IPS-18c (cell line): ENCODE data around the gene TDP1.

ENCODE experiments used
- H3K4me3 ChIP-seq: 2 replicates; pipeline ENCODE4 v1.7.0; 2013; ENCODE audit warnings: low read depth, mild to moderate bottlenecking, low read length, moderate library complexity; ENCODE audit not compliant: insufficient read depth
- H3K9me3 ChIP-seq: one replicate; pipeline ENCODE4 v1.6.1; 2013; ENCODE audit warnings: mild to moderate bottlenecking, low read length, moderate library complexity; ENCODE audit not compliant: control insufficient read depth, insufficient read depth

Gene TDP1

GRCh38 chr14:89965839-89966238 is 10.1 kb downstream of the TDP1 start:
- H3K9me3 ChIP-seq: no peaks in the 10 kb centered on the region
- H3K4me3 ChIP-seq: no peak overlapping the region

DNA sequence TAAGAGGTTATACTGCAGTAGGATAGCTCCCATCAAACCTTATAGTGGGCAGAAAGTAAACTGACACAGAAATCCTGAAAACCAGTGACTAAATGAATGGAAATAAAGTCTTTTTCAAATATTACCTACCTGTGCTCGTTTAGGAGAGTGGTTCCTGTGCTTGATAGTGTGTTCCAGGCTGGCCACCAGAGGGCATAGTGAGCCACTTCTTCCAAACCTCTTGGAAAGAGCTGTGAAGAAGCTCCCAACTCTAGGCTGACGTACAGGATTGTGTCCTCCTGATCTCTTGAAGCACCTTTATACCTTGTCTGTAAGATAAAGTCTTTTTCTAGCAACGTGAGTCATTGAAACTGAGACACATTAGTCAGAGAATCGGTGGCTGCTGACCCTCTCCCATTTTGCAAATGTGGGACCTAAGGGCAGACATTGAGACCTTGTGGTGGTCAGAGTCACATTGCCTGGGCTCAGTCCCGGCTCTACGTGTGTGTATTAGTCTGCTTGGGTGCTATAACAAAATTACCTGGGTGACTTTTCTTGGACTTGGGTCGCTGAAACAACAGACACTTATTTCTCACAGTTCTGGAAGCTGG is 17.6 kb downstream of the TDP1 start:
- no peak overlapping the region for H3K4me3 ChIP-seq
- no peaks in the 10 kb centered on the region for H3K9me3 ChIP-seq

DNA sequence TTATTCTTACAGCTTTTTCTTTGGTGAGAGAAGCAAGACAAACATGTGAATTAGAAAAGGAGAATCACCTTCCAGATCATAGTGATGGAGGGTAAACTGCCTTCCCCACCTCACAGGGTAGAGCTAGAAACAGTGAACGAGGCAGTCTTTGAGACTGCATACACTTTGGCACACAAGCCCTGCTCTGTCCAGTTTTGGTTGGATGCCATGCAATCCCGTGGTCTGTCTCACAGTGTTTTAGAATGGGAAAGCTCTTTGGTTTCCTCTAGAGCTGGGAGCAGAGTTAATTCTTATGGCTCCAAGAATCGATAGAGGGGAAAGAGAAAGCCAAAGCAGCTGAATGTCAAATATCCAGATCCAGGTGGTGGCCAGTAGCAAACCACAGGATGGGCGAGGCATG is 21.9 kb downstream of the TDP1 start:
- Histone ChIP-seq H3K9me3 (no peaks in the 10 kb centered on the region), H3K4me3 (no peak overlapping the region)

GRCh38 chr14:89978656-89979055 is 22.9 kb downstream of the TDP1 start:
- H3K4me3 ChIP-seq: no peak overlapping the region
- no peaks in the 10 kb centered on the region for H3K9me3 ChIP-seq

- no peak overlapping the region for H3K4me3 ChIP-seq
Observed at GRCh38 chr14:89983375-89983774, 27.6 kb downstream of the TDP1 start.

GRCh38 chr14:89986462-89987160 is 30.9 kb downstream of the TDP1 start:
- Histone ChIP-seq H3K9me3 (no peaks in the 10 kb centered on the region), H3K4me3 (no peak overlapping the region)

More at GRCh38 chr14:89983375-89983774, 27.6 kb downstream of the TDP1 start:
- H3K9me3 ChIP-seq: no peaks in the 10 kb centered on the region

GRCh38 chr14:89987161-89987475 is 31.4 kb downstream of the TDP1 start:
- Histone ChIP-seq H3K9me3 (no peaks in the 10 kb centered on the region), H3K4me3 (no peak overlapping the region)

DNA sequence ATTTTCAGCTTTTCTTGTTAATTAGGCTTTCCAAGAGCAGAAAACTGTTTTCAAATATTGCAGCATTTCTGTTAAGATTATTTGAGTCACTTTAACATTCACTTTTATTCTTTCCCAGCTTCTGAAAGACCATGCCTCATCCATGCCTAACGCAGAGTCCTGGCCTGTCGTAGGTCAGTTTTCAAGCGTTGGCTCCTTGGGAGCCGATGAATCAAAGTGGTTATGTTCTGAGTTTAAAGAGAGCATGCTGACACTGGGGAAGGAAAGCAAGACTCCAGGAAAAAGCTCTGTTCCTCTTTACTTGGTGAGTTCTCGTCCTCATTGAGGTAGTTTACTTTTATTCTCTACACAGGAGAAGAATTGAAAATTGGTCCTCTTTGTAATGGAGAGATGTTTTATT is 33.1 kb downstream of the TDP1 start:
- H3K4me3 ChIP-seq: no peak overlapping the region
- no peaks in the 10 kb centered on the region for H3K9me3 ChIP-seq

GRCh38 chr14:89990218-89990617 is 34.5 kb downstream of the TDP1 start:
- no peaks in the 10 kb centered on the region for H3K9me3 ChIP-seq
- H3K4me3 ChIP-seq: no peak overlapping the region

DNA sequence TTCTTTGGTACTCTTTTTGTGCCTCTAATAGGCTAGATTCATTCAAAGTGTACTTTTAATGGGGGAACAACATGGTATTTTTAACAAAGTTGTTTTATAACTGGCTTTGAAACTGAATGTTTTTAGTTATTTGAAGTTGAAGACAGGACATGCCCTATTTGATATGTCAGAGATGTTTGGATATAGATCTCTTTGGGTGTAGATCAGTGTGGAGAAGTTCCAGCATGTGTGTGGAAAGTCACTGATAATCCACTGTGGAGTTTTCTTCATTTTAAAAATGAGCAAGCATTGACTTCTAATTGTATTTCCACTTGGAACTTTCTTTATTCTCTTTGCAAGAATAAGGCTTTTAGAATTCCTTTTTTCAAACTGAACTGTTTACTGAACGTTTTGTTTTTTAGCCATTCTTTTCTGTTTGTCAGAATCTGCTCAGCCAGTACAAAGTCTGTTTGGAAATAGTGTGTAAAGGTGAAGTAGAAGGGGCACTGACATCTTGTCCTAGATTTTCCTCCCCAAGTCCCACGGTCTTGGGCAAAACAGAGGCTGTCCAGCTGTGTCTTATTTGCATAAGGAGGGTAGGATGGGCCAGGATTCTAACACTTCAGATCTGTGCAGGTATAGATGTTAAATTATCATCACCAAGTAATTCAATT is 35.0 kb downstream of the TDP1 start:
- Histone ChIP-seq H3K4me3 (no peak overlapping the region), H3K9me3 (no peaks in the 10 kb centered on the region)

DNA sequence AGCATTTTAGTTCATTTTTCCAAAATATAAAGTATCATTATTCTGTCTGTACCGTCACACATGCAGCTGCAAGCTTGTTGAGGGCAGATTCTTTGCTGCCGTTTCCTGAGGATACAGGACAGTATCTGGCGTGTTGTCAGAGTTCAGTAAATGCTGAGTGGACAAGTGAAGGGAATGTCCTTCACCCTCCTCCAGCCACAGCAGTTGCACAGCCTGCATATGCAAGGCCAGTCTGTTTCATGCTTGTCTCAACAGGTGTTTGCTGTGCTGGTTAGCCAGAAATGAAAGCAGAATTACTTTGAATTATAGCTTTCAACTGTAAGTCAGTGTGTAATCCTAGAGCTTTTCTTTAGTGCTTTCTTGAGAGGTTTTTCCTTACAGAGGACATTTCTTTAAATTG is 36.5 kb downstream of the TDP1 start:
- Histone ChIP-seq H3K9me3 (no peaks in the 10 kb centered on the region), H3K4me3 (no peak overlapping the region)

DNA sequence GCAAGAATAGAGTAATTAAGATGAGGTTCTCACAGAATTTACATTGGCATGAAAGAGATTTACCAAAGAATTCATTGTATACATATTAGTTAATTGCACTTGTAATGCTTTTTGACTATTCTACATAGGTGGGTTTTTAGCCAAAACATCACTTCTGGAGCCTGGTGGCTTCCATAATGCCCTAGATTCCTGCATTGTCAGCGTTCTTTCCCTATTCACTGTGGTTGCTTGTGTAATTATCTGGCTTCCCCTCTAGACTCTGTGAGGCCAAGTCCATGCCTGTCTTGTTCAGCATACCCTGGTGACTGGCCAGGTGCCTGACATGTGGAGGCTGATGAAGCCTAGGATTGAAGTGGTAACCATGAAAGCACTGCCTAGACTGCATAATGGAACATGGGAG is 41.2 kb downstream of the TDP1 start:
- no peak overlapping the region for H3K4me3 ChIP-seq
- H3K9me3 ChIP-seq: no peaks in the 10 kb centered on the region

GRCh38 chr14:90000935-90001334 is 45.2 kb downstream of the TDP1 start:
- H3K4me3 ChIP-seq: no peak overlapping the region
- no peaks in the 10 kb centered on the region for H3K9me3 ChIP-seq

GRCh38 chr14:90003526-90004307 is 48.0 kb downstream of the TDP1 start:
- no peak overlapping the region for H3K4me3 ChIP-seq

DNA sequence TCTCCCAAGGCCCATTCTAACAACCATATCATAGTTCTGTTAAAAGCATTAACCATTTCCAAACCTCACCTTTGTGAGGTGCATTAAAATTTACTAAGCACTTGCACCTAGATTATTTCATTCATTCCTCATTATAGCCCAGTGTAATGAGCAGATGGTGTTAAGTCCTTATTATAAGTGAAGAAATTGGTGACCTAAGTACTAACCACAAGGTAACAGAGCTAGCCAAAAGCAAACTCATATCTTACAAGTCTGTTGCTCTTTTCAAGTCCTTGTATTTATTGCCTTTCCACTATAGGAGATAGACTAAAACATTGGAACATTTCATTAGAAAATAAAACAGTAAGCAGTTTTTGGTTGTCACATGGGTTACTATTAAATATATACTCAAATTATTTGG is 49.7 kb downstream of the TDP1 start:
- Histone ChIP-seq H3K9me3 (no peaks in the 10 kb centered on the region), H3K4me3 (no peak overlapping the region)

More at GRCh38 chr14:90003526-90004307, 48.0 kb downstream of the TDP1 start:
- H3K9me3 ChIP-seq: no peaks in the 10 kb centered on the region

DNA sequence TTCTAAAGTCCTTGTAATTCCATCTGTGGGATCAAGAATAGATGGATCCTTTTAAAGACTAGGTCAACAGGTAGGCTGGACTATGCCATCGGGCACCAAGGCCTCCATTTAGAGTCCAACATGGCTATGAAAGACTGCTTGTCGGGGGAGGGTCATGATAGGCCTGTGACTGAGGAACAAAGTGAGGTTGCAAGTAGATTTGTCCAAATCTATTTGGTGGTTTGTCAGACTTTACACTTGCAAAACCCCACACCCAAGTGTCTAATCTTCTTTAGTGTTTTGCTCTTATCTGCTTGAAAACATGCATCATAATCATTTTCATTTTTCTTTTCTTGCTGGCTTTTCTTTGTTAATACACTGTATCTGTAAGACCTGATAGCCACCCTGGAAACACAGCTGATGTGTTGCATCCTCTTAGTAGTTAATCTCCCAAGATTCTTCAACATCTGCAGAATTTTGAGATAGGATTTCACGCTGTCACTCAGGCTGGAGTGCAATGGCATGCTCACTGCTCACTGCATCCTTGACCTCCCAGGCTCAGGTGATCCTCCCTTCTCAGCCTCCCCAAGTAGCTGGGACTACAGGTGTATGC is 50.3 kb downstream of the TDP1 start:
- H3K9me3 ChIP-seq: no peaks in the 10 kb centered on the region

GRCh38 chr14:90017371-90017770 is 61.6 kb downstream of the TDP1 start:
- Histone ChIP-seq H3K4me3 (no peak overlapping the region), H3K9me3 (peaks cover 3% of the 10 kb centered on the region)

More for the DNA sequence above, 50.3 kb downstream of the TDP1 start:
- no peak overlapping the region for H3K4me3 ChIP-seq
